Esophagus squamous epithelium (tissue), 5 donors: Measurements from ENCODE around the gene MRPL51. TPM values are rescaled to one million over a fixed set of nuclear protein-coding genes. Genes with fewer than 3 reads are reported as not detected.

ENCODE experiments used
- DNase-seq: peaks from one replicate; lab custom pipeline; 2025; lab: John Stamatoyannopoulos, UW
- H3K27ac ChIP-seq, 4 donors: fragments of 200-600 bp; sonication (generic); one replicate each; pipeline ENCODE4 v1.5.1; 2016 to 2019; ENCODE audit warnings: mild to moderate bottlenecking in 1 of 4
- H3K27me3 ChIP-seq, 4 donors: fragments of 200-600 bp; sonication (generic); 1 replicate in 3 of 4; 2 replicates in 1 of 4; pipeline versions ENCODE4 v1.5.1 to v1.6.0; 2017 to 2021; ENCODE audit warnings: antibody characterized with exemption in 1 of 4
- H3K36me3 ChIP-seq, 3 donors: fragments of 200-600 bp; sonication (generic); one replicate each; pipeline ENCODE4 v1.5.1; 2016 to 2019
- H3K4me1 ChIP-seq, 3 donors: fragments of 200-600 bp; sonication (generic); one replicate each; pipeline ENCODE4 v1.5.1; 2017 to 2019
- H3K4me3 ChIP-seq, 4 donors: fragments of 200-600 bp; sonication (generic); 1 replicate in 3 of 4; 2 replicates in 1 of 4; pipeline ENCODE4 v1.5.1; 2016 to 2019; ENCODE audit warnings: mild to moderate bottlenecking in 2 of 4, moderate library complexity in 1 of 4
- H3K9me3 ChIP-seq, 3 donors: fragments of 200-600 bp; sonication (generic); one replicate each; pipeline ENCODE4 v1.5.1; 2016 to 2019
- POLR2A ChIP-seq, 4 donors: fragments of 450-650 bp; IDR thresholded peaks; one replicate each; pipeline ENCODE4 v1.6.1; 2017; ENCODE audit warnings: antibody characterized with exemption in 4 of 4, mild to moderate bottlenecking in 4 of 4, moderate library complexity in 3 of 4
- WGBS, 2 donors: methylation state at CpG; one replicate each; pipeline ENCODE4 v1.1.5; 2018; 5-methylcytosine and 5-hydroxymethylcytosine counted together
- intact Hi-C: fragments of 100-400 bp; cut with DNase I; formaldehyde crosslinking; loops from one replicate; pipeline ENCODE4 v1.15.0; 2022
- total RNA-seq, 4 donors: library from RNA; depleted of rRNA; stranded (reverse); fragments of >200 nt; gene quantifications; one replicate each; pipeline ENCODE4 v1.1.0, GENCODE V29; 2016
- TF ChIP-seq, protein P1 (sequence below), 6 experiments: fragments of 450-650 bp in 4 of 6; fragments of 200-600 bp in 2 of 6; sonication (generic) in 2 of 6; IDR thresholded peaks; one replicate each; pipeline ENCODE4 v1.5.1; 2016 to 2019; ENCODE audit warnings: antibody characterized with exemption in 6 of 6, mild to moderate bottlenecking in 4 of 6, moderate library complexity in 4 of 6
- donor health status: DM: yes; HTN: yes; CAD: no.

The MRPL51 gene
- total RNA-seq, 4 donors from 2014 or later = 36.3 to 95.5 (median 72.6) TPM

DNA sequence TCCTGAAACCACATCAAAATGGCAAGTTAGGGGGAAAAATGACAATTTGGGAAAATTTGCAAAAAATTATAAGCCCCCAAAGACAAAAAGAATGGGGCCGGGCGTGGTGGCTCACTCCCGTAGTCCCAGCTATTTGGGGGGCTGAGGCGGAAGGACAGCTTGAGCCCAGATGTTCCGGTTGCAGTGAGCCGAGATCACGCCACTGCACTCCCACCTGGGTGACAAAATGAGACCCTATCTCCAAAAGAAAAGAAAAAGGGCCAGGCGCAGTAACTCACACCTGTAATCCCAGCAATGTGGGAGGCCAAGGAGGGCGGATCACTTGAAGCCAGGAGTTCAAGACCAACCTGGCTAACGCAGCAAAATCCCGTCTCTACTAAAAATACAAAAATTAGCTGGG is 20.6 kb downstream of the MRPL51 start:
- Histone ChIP-seq H3K4me1 (peaks cover 6 to 43% (median 23%) of the 10 kb centered on the region in 3 donors), H3K4me3 (no peak overlapping the region), H3K27ac (no peak overlapping the region), H3K9me3 (no peaks in the 10 kb centered on the region), H3K36me3 (no peaks in the 10 kb centered on the region), H3K27me3 (no peaks in the 10 kb centered on the region)
- intact Hi-C loops = loop anchor here (10.0 kb wide), 1 partner anchor 62 kb away; the partner anchor contains the start of gene GAPDH
- 88% methylated on average over 11 of the region's 11 CpGs for WGBS, 2 donors
- no peak for DNase-seq
- no peak for TF ChIP-seq POLR2A (IDR thresholded peaks at IDR 0.05)
- TF ChIP-seq, protein P1, sequence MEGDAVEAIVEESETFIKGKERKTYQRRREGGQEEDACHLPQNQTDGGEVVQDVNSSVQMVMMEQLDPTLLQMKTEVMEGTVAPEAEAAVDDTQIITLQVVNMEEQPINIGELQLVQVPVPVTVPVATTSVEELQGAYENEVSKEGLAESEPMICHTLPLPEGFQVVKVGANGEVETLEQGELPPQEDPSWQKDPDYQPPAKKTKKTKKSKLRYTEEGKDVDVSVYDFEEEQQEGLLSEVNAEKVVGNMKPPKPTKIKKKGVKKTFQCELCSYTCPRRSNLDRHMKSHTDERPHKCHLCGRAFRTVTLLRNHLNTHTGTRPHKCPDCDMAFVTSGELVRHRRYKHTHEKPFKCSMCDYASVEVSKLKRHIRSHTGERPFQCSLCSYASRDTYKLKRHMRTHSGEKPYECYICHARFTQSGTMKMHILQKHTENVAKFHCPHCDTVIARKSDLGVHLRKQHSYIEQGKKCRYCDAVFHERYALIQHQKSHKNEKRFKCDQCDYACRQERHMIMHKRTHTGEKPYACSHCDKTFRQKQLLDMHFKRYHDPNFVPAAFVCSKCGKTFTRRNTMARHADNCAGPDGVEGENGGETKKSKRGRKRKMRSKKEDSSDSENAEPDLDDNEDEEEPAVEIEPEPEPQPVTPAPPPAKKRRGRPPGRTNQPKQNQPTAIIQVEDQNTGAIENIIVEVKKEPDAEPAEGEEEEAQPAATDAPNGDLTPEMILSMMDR (IDR thresholded peaks at IDR 0.05) = no peak

DNA sequence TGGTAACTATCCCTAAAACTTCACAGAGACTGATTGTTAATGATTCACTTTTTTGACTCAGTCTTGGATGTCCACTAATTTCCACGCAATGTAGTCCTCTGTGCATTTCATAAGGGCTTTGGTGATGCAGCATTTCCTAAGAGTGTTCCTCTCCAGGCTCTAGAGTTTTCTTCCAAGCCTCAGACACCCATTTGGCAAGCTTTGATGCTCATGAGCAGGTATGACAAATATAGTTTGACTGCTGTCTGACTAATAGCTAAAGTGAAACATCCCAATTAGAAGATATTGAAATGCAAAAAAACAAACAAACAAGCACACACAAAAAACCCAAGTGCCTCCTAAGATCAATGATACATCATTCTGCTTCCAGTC is 21.1 kb downstream of the MRPL51 start:
- Histone ChIP-seq H3K36me3 (no peaks in the 10 kb centered on the region), H3K27ac (no peak overlapping the region), H3K27me3 (no peaks in the 10 kb centered on the region), H3K9me3 (no peaks in the 10 kb centered on the region), H3K4me3 (no peak overlapping the region), H3K4me1 (peaks cover 6 to 48% (median 23%) of the 10 kb centered on the region in 3 donors)
- intact Hi-C loops = loop anchor here (10.0 kb wide), 1 partner anchor 63 kb away; the partner anchor contains the start of gene GAPDH
- TF ChIP-seq, protein P1 (IDR thresholded peaks at IDR 0.05) = no peak
- no peak for TF ChIP-seq POLR2A (IDR thresholded peaks at IDR 0.05)
- DNase-seq = no peak
- 47 to 53% methylated on average over 1 of the region's 1 CpG for WGBS, 2 donors

DNA sequence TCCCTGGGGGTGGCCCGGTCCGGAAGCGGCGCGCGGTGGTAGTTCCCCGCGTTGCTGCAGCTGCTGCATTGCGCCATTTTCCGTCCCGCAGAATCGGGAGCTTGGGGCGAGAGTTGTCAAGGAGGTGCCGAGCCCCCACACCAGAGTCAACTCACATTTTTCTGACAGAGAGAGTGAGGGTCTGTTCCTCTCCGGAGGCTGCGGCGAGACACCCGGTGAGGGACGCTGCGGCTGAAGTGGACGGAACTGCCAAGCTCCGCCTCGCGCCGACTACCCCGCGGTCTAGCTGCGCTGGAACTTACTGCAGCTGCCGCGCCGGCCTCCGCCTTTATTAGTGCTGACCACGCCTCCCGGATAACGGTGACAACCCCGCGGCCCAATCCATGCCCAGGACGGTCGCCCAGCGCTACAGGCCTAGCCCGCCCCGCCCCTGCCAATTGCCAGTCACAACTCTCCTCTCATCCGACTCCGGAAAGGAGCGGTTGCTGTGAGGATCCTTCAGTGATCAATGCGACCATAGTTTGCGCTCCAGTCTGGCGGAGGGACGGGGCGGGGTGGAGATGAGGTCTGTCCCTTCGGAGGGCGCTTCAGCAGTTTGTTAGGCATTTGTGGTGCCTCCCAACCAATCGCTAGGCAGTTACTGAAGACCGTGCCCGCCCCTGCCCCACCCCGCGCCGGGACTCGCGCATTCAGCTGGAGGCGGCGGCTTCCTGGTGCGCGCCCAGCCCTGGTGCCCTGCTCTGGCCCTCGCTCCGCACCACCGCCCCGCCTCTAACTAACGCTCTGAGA is 22.5 kb downstream of the MRPL51 start, which contains the start of gene VAMP1:
TSS of gene VAMP1 (minus strand) at position 303 of the 789 bp plus-strand sequence. CDS start at position 157, 146 bp downstream.
- peak; percentile 99 for DNase-seq
- peaks cover 6 to 53% (median 23%) of the 10 kb centered on the region in 3 donors for H3K4me1 ChIP-seq
- peak in 3 of 4 donors; percentile 53 to 99 (median 99) for TF ChIP-seq POLR2A (IDR thresholded peaks at IDR 0.05)
- TF ChIP-seq, protein P1 (IDR thresholded peaks at IDR 0.05) = peak in 3 of 6 experiments; percentile 39 to 41 (median 39)

DNA sequence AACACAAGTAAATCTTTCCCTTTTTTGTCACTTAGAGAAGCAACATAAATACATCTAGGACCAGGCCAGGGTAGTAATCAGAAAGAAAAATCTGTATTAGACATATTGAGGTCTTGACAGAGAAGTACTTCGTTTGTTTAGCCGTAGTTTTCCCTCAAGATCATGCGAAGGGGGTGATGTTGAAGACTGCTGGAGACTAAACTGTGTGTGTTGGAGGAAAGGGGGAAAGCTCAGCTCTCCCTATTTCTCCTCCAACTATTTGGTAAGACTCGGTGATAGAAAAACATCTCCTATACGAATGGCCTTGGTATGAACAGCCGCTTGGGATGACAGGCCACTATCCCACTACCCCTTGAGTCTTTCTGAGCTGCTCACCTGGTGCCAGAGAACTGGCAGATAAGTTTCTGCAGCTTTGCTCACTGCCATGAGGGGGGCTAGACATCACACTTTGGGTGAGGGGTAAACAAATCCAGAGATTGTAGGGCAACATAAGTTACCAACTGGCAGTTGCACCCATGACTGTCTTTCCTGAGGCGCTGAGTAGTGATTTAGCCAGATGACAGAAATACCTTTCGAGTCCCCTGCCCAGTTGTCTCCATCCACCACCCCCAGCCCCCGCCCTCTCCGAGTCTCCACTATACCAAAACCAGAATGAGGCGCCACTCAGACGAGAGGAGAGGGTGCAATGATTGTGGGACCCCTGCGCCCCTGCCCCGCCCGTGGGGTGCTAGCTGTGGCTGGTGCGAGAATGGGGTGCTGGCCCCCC is 23.3 kb downstream of the MRPL51 start:
- H3K9me3 ChIP-seq = no peaks in the 10 kb centered on the region
- H3K36me3 ChIP-seq = peaks cover 3 to 19% (median 3%) of the 10 kb centered on the region in 3 donors
- H3K4me3 ChIP-seq = peak overlapping the region; percentile 65 to 89 (median 67)
- H3K4me1 ChIP-seq = peaks cover 6 to 57% (median 24%) of the 10 kb centered on the region in 3 donors
- peak overlapping the region; percentile 84 to 96 (median 89) for H3K27ac ChIP-seq
- TF ChIP-seq POLR2A (IDR thresholded peaks at IDR 0.05) = no peak
- TF ChIP-seq, protein P1 (IDR thresholded peaks at IDR 0.05) = no peak
- no peaks in the 10 kb centered on the region for H3K27me3 ChIP-seq
- DNase-seq = no peak
- 19 to 29% methylated on average over 7 to 8 of the region's 16 CpGs for WGBS, 2 donors
- intact Hi-C loops = loop anchor here (10.0 kb wide), 2 partner anchors 65 to 145 kb away; partner anchors contain the start of gene GAPDH

More for the DNA sequence above, 22.5 kb downstream of the MRPL51 start, which contains the start of gene VAMP1:
- Histone ChIP-seq H3K36me3 (peaks cover 0 to 14% (median 0%) of the 10 kb centered on the region in 3 donors), H3K9me3 (no peaks in the 10 kb centered on the region), H3K4me3 (peak within 1 kb of the TSS; percentile 65 to 89 (median 67)), H3K27ac (peak within 1 kb of the TSS; percentile 84 to 96 (median 89)), H3K27me3 (no peaks in the 10 kb centered on the region)
- WGBS, 2 donors = 0% methylated on average over 3 to 6 of the region's 69 CpGs
- intact Hi-C loops = loop anchor here (10.0 kb wide), 1 partner anchor 64 kb away; the partner anchor contains the start of gene GAPDH
